OCI-LY1 (cell line): Measurements from ENCODE around the gene CATSPERZ.

Experiments used
- EZH2 ChIP-seq: fragments of 200-600 bp; sonication (generic), shearing (Covaris generic); IDR thresholded peaks from 2 replicates; pipeline ENCODE4 v1.8.0; 2017; ENCODE audit warnings: borderline replicate concordance, mixed run types, mild to moderate bottlenecking, antibody characterized with exemption, low read length, moderate library complexity, mixed read lengths
- TF ChIP-seq, protein P1 (sequence below): fragments of 200-600 bp; sonication (generic), shearing (Covaris generic); IDR thresholded peaks from 2 replicates; pipeline ENCODE4 v1.5.1; 2017; ENCODE audit warnings: mild to moderate bottlenecking, antibody characterized with exemption, low read length, moderate library complexity, mixed read lengths

DNA sequence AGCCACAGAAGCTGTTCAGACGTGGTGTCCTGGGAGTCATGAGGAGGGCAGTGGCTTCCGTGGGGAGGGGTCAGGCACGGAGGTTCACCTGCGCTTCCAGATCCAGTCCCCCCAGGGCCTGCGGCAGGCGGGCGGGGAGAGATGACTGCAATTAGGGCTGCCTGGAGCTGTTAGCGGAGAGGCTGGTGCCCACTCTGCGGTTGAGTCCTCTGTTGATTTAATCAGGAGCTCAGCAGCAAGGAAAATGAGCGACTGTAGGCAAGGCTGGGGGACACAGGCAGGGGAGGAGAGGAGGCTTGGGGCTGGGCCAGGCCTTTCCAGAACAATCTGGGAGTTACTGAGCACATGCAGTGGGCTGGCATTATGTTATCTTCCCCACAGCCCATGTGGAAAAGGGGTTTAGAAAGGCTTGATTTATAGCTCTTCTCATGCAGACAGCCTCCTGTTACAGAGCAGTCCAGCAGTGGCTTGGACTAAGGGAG, 35.7 kb upstream of the CATSPERZ start:
- TF ChIP-seq, protein P1, sequence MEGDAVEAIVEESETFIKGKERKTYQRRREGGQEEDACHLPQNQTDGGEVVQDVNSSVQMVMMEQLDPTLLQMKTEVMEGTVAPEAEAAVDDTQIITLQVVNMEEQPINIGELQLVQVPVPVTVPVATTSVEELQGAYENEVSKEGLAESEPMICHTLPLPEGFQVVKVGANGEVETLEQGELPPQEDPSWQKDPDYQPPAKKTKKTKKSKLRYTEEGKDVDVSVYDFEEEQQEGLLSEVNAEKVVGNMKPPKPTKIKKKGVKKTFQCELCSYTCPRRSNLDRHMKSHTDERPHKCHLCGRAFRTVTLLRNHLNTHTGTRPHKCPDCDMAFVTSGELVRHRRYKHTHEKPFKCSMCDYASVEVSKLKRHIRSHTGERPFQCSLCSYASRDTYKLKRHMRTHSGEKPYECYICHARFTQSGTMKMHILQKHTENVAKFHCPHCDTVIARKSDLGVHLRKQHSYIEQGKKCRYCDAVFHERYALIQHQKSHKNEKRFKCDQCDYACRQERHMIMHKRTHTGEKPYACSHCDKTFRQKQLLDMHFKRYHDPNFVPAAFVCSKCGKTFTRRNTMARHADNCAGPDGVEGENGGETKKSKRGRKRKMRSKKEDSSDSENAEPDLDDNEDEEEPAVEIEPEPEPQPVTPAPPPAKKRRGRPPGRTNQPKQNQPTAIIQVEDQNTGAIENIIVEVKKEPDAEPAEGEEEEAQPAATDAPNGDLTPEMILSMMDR, result no peak
- no peak for TF ChIP-seq EZH2
